HG03521 (cell line): ENCODE data around the gene CLCNKB.

Source experiments
- ATAC-seq: cut with Tn5 transposase; IDR thresholded peaks from one replicate; pipeline ENCODE4 v1.9.1; 2021; ENCODE audit warnings: mild to moderate bottlenecking, moderate library complexity; ENCODE audit not compliant: unreplicated experiment

The CLCNKB gene

GRCh38 chr1:16091296-16091695 is 47.7 kb downstream of the CLCNKB start:
- ATAC-seq, result no peak

GRCh38 chr1:16092097-16092922 is 48.7 kb downstream of the CLCNKB start:
- no peak for ATAC-seq

GRCh38 chr1:16092923-16093511 is 49.4 kb downstream of the CLCNKB start:
- ATAC-seq, result no peak

- no peak for ATAC-seq
Measured at GRCh38 chr1:16093611-16094010, 50.0 kb downstream of the CLCNKB start.

DNA sequence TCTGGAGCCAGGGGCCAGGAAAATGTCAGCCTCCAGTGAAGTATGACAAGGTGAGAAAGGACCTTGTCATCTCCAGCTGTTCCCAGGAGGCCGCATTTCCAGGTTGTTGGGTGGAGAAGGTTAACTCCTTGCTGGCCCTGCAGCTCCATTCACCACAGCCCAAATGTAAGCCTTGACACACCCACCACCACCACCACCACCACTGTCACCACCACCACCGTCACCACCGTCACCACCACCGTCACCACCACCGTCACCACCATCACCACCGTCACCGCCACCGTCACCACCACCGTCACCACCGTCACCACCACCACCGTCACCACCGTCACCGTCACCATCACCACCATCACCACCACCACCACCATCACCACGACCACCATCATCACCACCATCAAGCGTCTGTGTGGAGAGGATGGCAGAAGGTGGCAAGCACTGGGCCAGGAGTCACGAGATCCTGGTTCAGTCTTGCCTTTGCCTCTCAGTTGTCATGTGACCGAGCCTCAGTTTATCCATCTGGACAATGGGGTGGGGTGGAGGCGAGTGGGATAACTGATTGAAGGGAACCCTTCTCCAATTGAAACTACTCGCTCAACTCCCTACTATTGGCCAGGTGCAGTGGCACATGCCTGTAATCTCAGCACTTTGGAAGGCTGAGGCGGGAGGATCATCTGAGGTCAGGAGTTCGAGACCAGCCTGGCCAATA is 51.0 kb downstream of the CLCNKB start:
- ATAC-seq, result no peak

DNA sequence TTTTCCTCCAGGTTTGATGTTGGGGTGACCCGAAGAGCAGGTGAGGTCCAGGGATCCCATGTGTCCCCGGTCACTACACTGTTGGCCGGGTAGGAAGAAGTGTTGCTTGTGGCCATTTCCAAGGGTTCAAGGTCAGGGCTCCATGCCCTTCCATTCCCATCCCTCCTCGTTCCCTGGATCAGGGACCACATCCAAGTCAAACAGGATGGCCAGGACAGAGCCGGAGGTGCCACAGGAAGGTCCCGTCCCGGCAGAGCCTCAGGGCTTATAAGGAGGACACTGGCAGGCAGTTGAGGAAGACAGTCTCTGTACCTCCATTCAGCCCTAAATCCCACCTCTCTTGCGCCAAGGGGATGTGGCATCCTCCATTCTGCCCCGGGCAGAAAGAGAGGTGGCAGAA is 51.9 kb downstream of the CLCNKB start:
- ATAC-seq, result no peak

- ATAC-seq, result no peak
Measured at GRCh38 chr1:16099412-16099811, 55.8 kb downstream of the CLCNKB start.

- no peak for ATAC-seq
Measured at GRCh38 chr1:16101623-16102022, 58.0 kb downstream of the CLCNKB start.
